BLaER1 treated with 17β-estradiol and CSF1 and Interleukin-3, amounts not matched to agents 10 nM and 100 nM (cell line): ENCODE results near the gene ZNF621.

Experiments
- H3K27ac ChIP-seq, 11 experiments: shearing (Covaris generic); formaldehyde crosslinking; 2 replicates each; pipeline ENCODE4 v1.8.1; 2022
- H3K27me3 ChIP-seq, 11 experiments: shearing (Covaris generic); formaldehyde crosslinking; 2 replicates each; pipeline ENCODE4 v1.8.1; 2022
- H3K36me3 ChIP-seq, 11 experiments: shearing (Covaris generic); formaldehyde crosslinking; 2 replicates each; pipeline ENCODE4 v1.8.1; 2022
- H3K4me1 ChIP-seq, 10 experiments: shearing (Covaris generic); formaldehyde crosslinking; 2 replicates each; pipeline ENCODE4 v1.8.1; 2022
- H3K4me2 ChIP-seq, 11 experiments: shearing (Covaris generic); formaldehyde crosslinking; 2 replicates each; pipeline ENCODE4 v1.8.1; 2022
- H3K4me3 ChIP-seq, 10 experiments: shearing (Covaris generic); formaldehyde crosslinking; 2 replicates each; pipeline ENCODE4 v1.8.1; 2022
- H3K9ac ChIP-seq, 11 experiments: shearing (Covaris generic); formaldehyde crosslinking; 2 replicates each; pipeline ENCODE4 v1.8.1; 2022
- H3K9me3 ChIP-seq, 11 experiments: shearing (Covaris generic); formaldehyde crosslinking; replicated peaks in 1 of 11; 2 replicates each; pipeline ENCODE4 v1.8.1; 2022
- H4K20me1 ChIP-seq, 11 experiments: shearing (Covaris generic); formaldehyde crosslinking; 2 replicates each; pipeline ENCODE4 v1.8.1; 2022
- Cebpa-rat ChIP-seq, 11 experiments: shearing (Covaris generic); IDR thresholded peaks; 2 replicates each; pipeline ENCODE4 v1.8.1; 2022

ZNF621 gene

DNA sequence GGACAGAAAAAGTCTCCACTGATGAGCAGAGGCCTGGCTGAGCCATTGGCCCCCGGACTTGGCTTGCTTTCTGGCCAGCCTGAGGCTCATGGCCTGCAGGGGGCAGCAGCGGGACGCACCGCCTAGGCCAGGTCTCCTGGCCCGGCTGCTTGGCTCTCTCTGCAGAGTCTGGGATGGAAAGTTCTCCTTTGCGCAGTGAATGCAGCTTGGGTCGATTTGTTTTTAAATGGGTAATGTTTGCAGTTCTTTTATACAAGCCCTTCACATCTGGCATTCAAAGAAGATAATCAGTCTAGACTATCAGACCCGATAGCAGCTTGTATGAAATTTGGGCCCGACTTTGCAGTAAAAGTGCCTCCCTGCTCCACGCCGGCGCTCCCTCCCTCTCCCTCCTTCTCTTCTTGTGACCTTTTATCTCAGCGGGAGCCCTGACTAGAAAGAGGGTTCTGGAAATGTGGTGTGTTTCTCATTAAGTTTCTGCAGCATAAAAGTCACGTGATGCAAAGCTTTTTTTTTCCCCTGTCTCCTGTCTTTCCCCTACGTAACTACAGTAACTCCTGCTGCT lies 59.9 kb downstream of the ZNF621 start:
- Histone ChIP-seq H3K9me3 (no peaks in the 10 kb centered on the region), H3K4me2 (no peak overlapping the region), H3K9ac (no peak overlapping the region), H4K20me1 (no peaks in the 10 kb centered on the region), H3K4me3 (no peak overlapping the region), H3K4me1 (peaks cover 0 to 7% (median 0%) of the 10 kb centered on the region in 10 experiments; a peak in 1 of 20 replicates), H3K27ac (no peak overlapping the region), H3K27me3 (no peaks in the 10 kb centered on the region), H3K36me3 (no peaks in the 10 kb centered on the region)
- no peak for TF ChIP-seq Cebpa-rat (IDR thresholded peaks at IDR 0.05)

- no peak for TF ChIP-seq Cebpa-rat (IDR thresholded peaks at IDR 0.05)
- Histone ChIP-seq H3K4me3 (no peak overlapping the region), H3K4me1 (peaks cover 0 to 7% (median 0%) of the 10 kb centered on the region in 10 experiments; a peak in 1 of 20 replicates), H3K9me3 (no peaks in the 10 kb centered on the region), H3K27ac (no peak overlapping the region), H3K4me2 (0 out of 22 replicates have a peak overlapping the region, but pooled peaks of 1 of the 11 experiments have one; percentile 2), H3K27me3 (no peaks in the 10 kb centered on the region), H4K20me1 (no peaks in the 10 kb centered on the region), H3K36me3 (no peaks in the 10 kb centered on the region), H3K9ac (no peak overlapping the region)
Observed at GRCh38 chr3:40585381-40586016, 60.7 kb downstream of the ZNF621 start.

- Histone ChIP-seq H3K27me3 (no peaks in the 10 kb centered on the region), H3K4me3 (no peak overlapping the region), H4K20me1 (no peaks in the 10 kb centered on the region), H3K4me1 (peaks cover 0 to 7% (median 0%) of the 10 kb centered on the region in 10 experiments; a peak in 1 of 20 replicates), H3K9me3 (no peaks in the 10 kb centered on the region), H3K27ac (no peak overlapping the region), H3K9ac (no peak overlapping the region), H3K36me3 (no peaks in the 10 kb centered on the region), H3K4me2 (no peak overlapping the region)
- TF ChIP-seq Cebpa-rat (IDR thresholded peaks at IDR 0.05): no peak
Observed at GRCh38 chr3:40586901-40587300, 62.1 kb downstream of the ZNF621 start.

- Histone ChIP-seq H3K4me3 (no peak overlapping the region), H3K36me3 (no peaks in the 10 kb centered on the region), H3K27me3 (no peaks in the 10 kb centered on the region), H3K9me3 (no peaks in the 10 kb centered on the region), H3K4me1 (peaks cover 0 to 7% (median 0%) of the 10 kb centered on the region in 10 experiments; a peak in 1 of 20 replicates), H3K9ac (no peak overlapping the region), H3K4me2 (no peak overlapping the region), H3K27ac (no peak overlapping the region), H4K20me1 (no peaks in the 10 kb centered on the region)
- TF ChIP-seq Cebpa-rat (IDR thresholded peaks at IDR 0.05): no peak
Observed at GRCh38 chr3:40588406-40588805, 63.6 kb downstream of the ZNF621 start.
